Stimulated activated CD8-positive, alpha-beta memory T cell treated with anti-CD3 and anti-CD28 coated beads, Interleukin-7, amount 100 ng/mL, for 1 hour (primary cell): ENCODE measurements around the gene CDK19.
"Not testable (repeated sequence)": the region's sequence is repeated elsewhere in the genome, so short reads cannot be mapped to it uniquely, and the experiment has no call there.

Experiments
- DNase-seq, 2 donors: peaks; one replicate each; pipeline ENCODE4 v3.0.0-alpha.2; 2020; ENCODE audit warnings: low read depth in 2 of 2

CDK19 gene

GRCh38 chr6:110813338-110814101 is 1.7 kb downstream of the CDK19 start:
- no peak for DNase-seq

GRCh38 chr6:110812719-110813118 is 2.5 kb downstream of the CDK19 start:
- DNase-seq = no peak

DNA sequence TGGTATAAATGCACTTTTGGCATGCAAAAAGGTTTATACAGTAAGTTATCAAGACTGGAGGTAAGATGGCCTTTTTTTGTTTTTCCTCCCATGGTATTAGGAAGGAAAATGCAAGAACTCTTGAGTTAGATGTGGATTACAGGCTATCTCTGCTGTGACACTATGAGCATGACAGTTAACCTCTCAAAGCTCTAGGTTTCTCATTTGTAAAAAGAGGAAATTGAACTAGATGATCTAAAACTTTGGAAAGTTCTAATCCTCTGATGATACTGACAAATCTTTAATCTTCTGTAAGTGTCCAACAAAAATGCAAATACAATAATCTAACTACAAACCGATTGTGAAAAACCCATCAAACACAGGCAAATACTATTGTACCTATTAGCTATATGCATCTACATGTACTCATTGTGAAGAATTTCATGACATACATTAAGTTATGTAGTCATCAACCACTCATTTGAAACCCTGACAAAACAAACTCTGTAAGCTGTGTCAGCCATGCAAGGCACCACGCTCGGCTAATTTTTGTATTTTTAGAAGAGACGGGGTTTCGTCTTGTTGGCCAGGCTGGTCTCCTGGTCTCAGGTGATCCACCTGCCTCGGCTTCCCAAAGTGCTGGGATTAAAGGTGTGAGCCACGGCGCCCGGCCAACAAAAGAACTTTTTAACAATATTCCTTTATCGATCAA is 4.2 kb downstream of the CDK19 start:
- DNase-seq = no peak

GRCh38 chr6:110809792-110810191 is 5.5 kb downstream of the CDK19 start:
- DNase-seq = no peak

DNA sequence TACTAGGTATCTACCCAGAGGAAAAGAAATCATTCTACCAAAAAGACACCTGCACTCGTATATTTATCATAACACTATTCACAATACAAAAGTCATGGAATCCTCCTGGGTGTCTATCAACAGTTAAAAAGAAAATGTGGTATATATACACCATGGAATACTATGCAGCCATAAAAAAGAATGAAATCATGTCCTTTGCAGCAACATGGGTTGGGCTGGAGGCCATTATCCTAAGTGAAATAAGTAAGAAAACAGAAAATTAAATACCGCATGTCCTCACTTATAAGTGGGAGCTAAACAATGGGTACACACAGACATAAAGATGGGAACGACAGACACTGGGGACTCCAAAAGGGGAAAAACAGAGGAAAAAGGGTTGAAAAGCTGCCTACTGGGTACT is 13.1 kb downstream of the CDK19 start:
- not testable (repeated sequence) for DNase-seq

DNA sequence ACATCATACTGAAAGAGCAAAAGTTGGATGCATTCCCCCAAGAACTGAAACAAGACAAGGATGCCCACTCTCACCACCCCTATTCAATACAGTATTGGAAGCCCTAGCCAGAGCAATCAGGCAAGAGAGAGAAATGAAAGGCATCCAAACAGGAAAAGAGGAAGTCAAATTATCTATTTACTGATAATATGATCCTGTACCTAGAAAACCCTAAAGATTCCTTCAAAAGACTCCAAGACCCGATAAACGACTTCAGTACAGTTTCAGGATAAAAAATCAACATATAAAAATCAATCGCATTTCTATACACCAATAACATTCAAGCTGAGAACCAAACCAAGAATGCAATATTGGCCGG is 14.5 kb downstream of the CDK19 start:
- no peak for DNase-seq

DNA sequence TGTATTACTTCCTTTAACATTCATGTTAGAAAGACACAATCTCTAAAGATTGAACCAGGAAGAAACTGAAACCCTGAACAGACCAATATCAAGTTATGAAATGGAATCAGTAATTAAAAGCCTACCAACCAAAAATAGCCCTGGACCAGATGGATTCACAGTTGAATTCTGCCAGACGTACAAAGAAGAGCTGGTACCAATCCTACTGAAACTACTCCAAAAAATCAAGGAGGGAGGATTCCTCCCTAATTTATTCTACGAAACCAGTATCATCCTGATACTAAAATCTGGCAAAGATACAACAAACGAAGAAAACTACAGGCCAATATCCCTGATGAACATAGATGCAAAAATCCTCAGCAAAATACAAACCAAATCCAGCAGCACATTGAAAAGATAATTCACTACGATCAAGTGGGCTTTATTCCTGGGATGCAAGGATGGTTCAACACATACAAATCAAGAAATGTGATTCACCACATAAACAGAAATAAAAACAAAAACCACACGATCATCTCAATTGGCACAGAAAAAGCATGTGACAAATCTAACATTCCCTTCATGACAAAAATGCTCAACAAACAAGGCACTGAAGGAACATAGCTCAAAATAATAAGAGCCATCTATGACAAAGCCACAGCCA is 15.0 kb downstream of the CDK19 start:
- DNase-seq = no peak

GRCh38 chr6:110799655-110800054 is 15.6 kb downstream of the CDK19 start:
- DNase-seq = no peak

GRCh38 chr6:110799189-110799588 is 16.1 kb downstream of the CDK19 start:
- DNase-seq = no peak

GRCh38 chr6:110795271-110795670 is 20.0 kb downstream of the CDK19 start:
- no peak for DNase-seq

DNA sequence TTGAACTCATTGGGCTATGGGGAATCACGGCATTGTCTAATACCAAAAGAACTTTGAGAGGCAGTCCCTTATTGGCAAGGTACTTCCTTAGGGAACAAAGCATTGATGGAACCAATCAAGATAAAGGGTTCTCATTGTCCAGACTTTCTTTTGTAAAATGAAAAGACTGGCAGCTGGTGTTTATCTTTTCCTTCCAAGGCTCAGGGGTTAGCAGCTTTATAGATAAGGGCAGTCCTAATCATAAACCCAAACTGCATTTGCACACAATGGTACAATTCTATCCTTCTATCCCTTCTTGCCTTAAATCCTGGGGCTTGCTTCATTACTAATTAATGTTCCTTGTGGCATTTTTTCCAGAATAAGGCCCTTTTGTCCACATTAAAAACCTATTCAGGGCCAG is 28.6 kb downstream of the CDK19 start:
- DNase-seq = no peak

DNA sequence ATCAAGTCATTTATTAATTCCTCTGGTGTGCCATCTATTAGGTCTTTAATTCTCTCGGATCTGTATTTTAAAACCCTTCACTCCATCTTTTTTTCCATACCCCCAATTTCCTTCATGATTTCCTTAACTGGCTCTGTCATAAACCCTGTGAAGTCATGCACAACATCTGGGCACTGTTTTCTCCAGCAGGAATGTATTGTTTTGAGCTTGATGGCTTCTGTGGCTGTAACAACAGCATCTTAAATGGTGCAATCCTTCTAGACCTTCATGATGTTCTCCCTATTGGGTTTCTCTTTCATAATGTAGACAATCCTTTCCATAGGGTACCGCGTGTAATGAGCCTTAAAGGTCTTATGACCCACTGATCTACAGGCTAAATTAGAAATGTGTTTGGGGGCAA is 29.0 kb downstream of the CDK19 start:
- DNase-seq = no peak

- DNase-seq = no peak
Measured at GRCh38 chr6:110784610-110784979, 30.7 kb downstream of the CDK19 start.

DNA sequence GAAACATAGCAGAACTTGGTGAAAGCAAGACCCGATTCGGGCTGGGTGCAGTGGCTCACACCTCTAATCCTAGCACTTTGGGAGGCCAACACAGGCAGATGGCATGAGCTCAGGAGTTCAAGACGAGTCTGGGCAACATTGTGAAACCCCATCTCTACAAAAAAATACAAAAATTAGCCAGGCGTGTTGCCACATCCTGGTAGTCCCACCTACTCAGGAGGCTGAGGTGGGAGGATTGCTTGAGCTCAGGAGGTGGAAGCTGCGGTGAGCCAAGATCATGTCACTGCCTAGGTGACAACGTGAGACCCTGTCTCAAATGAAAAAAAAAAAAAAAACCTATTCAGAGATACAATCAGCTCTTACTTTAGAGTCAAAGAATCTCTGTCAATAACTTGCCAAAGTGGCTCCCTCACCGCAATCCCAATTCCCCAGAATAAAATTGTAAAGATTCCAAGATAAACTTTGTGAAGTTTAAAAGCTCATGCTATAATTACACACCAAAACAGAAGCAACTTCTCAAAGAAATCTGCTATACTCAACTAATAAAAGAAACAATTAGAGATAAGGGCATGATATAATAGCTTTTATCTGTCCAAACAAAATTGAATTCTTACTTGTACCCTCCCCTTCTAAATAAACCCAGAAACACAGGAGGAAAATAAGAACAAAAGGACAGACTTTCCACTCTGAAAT is 33.6 kb downstream of the CDK19 start:
- no peak for DNase-seq

DNA sequence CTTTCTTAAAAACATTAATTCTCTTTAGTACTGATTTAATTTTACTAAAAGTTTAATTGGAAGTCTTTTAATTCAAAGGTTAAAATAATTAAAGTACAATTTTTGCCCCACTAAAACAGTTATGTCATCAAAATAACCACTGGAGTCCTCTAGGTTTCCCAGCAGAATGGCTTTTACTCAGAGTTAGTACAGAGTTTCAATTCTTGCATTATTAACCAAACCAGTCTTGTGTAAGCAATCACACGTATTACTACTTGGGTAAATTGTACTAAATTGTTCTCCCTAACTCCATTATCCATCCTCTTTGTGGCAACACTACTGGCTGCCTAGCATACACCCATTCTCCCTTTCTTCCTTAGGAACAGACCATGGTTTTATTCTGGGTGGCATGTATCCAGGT is 36.9 kb downstream of the CDK19 start:
- DNase-seq = no peak

DNA sequence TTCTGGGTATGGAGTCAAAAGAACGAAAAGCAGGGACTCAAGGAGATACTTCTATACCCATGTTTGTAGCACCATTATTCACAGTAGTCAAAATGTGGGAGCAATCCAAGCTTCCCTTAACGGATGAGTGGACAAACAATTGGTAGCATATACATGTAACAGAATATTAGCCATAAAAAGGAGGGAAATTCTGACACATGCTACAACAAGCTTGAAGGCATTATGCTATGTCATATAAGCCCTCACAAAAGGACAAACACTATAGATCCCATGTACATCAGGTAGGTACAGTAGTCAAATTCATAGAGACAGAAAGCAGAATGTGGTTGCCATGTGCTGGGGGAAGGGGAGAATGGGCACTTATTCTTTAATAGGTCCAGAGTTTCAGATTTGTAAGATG is 37.6 kb downstream of the CDK19 start:
- no peak for DNase-seq

GRCh38 chr6:110776413-110776812 is 38.9 kb downstream of the CDK19 start:
- no peak for DNase-seq

DNA sequence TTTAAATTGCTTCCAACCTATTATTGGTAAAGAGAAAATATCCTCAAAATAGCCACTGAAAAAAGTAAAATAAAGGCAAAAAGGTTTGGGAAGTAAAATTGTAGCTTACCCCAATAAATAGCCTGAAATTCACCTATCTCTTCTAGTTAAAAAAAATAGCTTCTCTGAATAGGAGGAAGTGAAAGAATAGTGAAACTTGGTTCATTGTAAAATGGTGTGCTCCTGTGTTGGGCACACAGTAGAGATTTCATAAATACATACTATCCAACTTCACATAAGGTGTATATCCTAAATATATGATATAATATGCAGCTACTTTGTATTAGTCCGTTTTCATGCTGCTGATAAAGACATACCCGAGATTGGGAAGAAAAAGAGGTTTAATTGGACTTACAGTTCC is 45.3 kb downstream of the CDK19 start:
- DNase-seq = no peak

GRCh38 chr6:110768057-110768456 is 47.2 kb downstream of the CDK19 start:
- DNase-seq = no peak

GRCh38 chr6:110761371-110761770 is 53.9 kb downstream of the CDK19 start:
- no peak for DNase-seq

DNA sequence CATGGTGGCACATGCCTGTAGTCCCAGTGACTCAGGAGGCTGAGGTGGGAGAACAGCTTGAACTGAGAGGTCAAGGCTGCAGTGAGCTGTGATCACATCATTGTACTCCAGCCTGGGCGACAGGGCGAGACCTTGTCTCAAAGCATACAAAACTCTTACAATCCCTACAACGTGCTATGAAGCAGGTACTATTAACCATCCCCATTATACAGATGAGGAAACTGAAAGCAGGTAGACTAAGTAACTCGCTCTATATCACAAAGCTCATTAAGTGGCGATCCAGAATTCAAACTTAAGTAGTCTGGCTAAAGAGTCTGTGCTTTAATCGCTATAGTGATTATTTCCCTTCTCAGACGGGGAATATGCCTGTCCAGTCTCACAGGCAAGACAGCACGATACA is 54.7 kb downstream of the CDK19 start:
- DNase-seq = no peak

DNA sequence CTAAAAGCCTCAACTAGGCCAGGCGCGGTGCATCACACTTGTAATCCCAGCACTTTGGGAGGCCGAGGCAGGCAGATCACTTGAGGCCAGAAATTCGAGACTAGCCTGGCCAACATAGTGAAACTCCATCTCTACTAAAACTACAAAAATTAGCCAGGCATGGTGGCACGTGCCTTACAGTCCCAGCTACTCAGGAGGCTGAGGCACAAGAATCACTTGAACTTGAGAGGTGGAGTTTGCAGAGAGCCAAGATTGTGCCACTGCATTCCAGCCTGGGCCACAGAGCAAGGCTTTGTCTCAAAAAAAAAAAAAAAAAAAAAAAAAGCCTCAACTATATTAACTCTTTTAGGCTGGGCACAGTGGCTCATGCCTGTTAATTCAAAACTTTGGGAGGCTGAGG is 55.2 kb downstream of the CDK19 start:
- not testable (repeated sequence) for DNase-seq

- no peak for DNase-seq
Measured at GRCh38 chr6:110757926-110758325, 57.3 kb downstream of the CDK19 start.
